GM06990 (cell line): Measurements from ENCODE around the gene PARVB.

Experiments
- DNase-seq: peaks from one replicate; pipeline ENCODE4 v3.0.0-alpha.2; 2011; ENCODE audit not compliant: insufficient read length; ENCODE audit errors: extremely low read depth
- H3K27me3 ChIP-seq: replicated peaks from 2 replicates; pipeline ENCODE4 v1.6.0; 2011; ENCODE audit warnings: low read length; ENCODE audit not compliant: control insufficient read depth, insufficient read depth
- H3K36me3 ChIP-seq: 2 replicates; pipeline ENCODE4 v1.5.1; 2011; ENCODE audit warnings: low read length; ENCODE audit not compliant: control insufficient read depth, insufficient read depth
- H3K4me3 ChIP-seq: replicated peaks from 2 replicates; pipeline ENCODE4 v1.5.1; 2011; ENCODE audit warnings: low read depth, mild to moderate bottlenecking, control low read depth, low read length
- TF ChIP-seq, protein P1 (sequence below): IDR thresholded peaks from 2 replicates; pipeline ENCODE4 v1.5.1; 2011; ENCODE audit warnings: low read length, control low read depth, mild to moderate bottlenecking, inconsistent platforms; ENCODE audit not compliant: insufficient read depth, poor library complexity, severe bottlenecking

Gene PARVB

DNA sequence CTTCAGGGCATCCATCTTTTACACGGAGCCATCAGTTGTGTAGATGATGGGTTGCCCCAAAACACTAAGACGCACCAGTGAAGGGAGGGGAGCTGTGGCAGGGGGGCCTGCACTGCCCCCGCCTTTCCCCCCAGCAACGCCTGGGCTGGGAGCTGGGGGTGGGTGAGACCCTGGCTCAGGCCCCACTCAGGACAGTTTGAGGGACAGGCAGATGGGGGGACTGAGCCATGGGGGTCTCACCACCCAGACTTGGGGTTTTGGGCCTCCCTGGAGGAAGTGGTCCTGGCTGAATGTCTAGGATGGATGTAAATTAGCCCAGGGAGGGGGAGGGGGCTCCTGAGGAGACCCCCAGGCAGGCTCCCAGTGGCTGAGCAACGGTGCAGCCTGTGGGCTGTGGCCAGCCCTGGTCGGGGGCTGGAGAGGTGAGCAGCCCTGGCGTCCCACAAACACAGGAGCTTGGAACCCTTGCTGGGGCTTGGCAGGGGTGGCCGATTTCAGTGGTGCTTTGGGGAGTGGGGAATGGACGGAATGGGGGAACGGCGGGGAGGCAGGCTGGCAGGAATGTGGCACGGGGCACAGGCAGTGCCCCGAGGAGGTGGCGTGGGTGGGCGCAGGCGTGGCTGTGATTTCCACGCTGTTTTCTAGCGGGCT lies 6.1 kb downstream of the PARVB start:
- H3K27me3 ChIP-seq: no peaks in the 10 kb centered on the region
- H3K36me3 ChIP-seq: peaks cover 10% of the 10 kb centered on the region
- TF ChIP-seq, protein P1, sequence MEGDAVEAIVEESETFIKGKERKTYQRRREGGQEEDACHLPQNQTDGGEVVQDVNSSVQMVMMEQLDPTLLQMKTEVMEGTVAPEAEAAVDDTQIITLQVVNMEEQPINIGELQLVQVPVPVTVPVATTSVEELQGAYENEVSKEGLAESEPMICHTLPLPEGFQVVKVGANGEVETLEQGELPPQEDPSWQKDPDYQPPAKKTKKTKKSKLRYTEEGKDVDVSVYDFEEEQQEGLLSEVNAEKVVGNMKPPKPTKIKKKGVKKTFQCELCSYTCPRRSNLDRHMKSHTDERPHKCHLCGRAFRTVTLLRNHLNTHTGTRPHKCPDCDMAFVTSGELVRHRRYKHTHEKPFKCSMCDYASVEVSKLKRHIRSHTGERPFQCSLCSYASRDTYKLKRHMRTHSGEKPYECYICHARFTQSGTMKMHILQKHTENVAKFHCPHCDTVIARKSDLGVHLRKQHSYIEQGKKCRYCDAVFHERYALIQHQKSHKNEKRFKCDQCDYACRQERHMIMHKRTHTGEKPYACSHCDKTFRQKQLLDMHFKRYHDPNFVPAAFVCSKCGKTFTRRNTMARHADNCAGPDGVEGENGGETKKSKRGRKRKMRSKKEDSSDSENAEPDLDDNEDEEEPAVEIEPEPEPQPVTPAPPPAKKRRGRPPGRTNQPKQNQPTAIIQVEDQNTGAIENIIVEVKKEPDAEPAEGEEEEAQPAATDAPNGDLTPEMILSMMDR: no peak
- no peak overlapping the region for H3K4me3 ChIP-seq
- no peak for DNase-seq

DNA sequence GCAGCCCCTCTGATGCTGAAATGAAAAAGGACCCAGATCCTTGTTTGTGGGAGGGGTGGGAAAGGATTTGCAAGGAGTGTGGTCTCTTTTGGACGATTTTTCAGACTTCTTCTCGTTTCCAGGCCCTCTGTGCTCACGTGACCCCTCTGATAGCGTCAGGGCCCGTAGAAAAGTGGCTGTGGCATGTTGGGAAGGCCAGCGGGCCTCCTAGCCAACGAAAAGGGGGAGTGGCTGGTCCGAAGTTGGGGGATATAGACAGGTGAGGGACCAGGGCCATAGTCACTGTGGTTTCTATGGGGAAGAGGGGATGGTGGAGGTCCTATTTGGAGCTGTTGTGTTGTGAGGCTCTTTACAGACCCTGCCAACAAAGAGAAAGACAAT lies 6.6 kb downstream of the PARVB start:
- peaks cover 10% of the 10 kb centered on the region for H3K36me3 ChIP-seq

DNA sequence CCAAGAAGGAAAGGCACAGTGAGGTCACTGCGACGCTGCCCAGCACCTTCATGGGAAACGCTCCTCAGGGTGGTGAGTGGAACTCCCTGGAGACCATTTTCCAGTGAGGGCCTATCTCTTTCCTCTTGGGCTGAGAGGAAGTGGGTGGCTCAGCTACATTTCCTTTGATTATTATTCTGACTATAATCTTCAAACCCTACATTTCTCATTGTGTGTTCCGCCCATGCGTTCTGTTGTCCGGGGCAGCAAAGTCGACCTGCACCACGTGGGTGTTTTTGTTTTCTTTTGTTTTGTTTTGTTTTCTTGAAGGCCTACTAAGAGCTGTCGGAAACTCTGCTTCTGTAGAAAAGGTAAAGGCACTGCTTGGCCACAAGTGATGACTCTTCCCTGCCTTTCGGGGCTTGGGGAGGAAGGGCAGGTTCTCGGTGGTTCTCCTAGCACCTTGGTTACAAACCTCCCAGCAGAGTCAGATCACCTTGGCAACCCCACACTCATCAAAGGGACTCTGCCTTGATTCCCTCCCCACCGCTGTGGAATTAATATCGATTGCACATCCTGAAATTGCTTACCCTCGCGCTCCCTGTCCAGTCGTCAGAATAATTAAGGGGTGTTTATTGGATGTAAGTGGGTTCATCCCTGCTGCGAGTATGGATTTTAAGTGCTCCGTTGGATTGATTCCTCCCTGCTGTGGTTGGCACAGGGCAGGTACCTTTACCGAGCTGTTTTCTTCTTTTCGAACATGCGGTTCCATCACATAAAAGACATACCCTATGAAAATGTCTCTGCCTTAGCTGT lies 7.3 kb downstream of the PARVB start:
- DNase-seq: no peak
- Histone ChIP-seq H3K36me3 (peaks cover 10% of the 10 kb centered on the region), H3K4me3 (no peak overlapping the region), H3K27me3 (no peaks in the 10 kb centered on the region)
- TF ChIP-seq, protein P1: no peak

More for the DNA sequence above, 6.6 kb downstream of the PARVB start:
- H3K4me3 ChIP-seq: no peak overlapping the region
- no peak for DNase-seq
- no peaks in the 10 kb centered on the region for H3K27me3 ChIP-seq
- TF ChIP-seq, protein P1: no peak

DNA sequence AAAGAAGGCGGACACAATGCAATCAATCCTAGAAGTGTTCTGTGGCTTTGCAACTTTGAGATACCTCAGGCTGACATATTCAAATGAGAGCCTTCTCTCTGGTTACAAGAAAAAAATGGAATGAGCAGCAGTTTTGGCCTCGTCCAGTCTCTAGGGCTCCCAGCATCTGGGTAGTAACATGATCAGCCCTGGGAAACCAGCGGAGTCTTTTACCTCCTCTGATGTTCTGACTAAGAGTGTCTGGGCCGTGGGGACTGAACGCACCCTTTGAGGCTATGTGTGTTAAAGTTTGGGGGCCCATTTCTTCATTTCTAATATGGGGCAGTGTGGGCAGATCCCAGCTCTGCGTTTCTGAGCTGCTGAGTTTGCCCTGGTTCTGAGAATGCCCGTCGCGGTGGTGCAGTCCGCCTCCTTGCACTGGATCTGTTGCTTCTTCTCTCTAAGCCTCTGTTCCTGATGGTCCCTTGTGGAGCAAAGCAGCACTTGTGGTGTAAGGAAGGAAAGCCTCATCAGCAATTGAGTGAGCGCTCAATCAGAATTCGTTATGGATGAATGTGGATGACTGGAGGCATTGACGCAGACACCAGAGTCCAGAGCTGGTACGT lies 8.1 kb downstream of the PARVB start:
- H3K36me3 ChIP-seq: peaks cover 10% of the 10 kb centered on the region
- DNase-seq: no peak
- H3K27me3 ChIP-seq: no peaks in the 10 kb centered on the region
- TF ChIP-seq, protein P1: no peak
- H3K4me3 ChIP-seq: no peak overlapping the region

DNA sequence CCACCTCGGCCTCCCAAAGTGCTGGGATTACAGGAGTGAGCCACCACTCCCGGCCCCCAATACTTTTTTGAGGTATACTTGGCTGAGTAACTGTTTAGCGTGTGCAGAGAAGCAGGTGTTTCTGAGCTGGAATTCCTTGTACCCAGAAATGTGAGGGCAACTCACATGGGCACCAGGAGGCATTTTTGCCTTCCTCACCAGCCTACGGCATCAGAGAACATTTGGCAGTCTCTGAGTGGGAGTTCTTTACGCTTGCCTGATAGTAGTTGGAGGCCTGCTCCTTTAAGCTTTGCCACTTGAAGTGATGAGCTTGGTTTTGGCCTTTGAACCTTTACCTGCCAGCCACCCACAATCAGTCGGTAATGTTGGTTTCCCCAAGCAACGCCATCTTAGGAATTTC lies 9.2 kb downstream of the PARVB start:
- Histone ChIP-seq H3K4me3 (no peak overlapping the region), H3K36me3 (peaks cover 10% of the 10 kb centered on the region), H3K27me3 (no peaks in the 10 kb centered on the region)
- TF ChIP-seq, protein P1: no peak
- DNase-seq: no peak
